ENCODE results near the gene TCIRG1.

TCIRG1 gene

DNA sequence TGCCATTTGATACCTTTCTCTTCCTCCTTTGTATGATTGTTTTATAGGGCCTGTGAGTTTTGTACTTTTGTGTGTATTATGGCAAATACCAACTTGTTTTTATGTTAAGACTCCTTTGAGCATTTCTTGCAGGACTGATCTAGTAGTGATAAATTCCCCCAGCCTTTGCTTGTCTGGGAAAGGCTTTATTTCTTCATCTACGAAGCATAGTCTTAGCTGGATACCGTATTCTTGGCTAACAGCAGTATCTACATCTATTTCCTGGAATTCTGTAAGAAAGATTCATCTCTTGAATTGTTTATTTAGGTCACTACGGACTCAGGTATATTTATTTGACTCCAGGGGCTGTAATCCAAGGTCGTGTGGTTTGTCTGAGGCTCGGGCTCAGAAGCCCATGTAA, 14.3 kb upstream of the TCIRG1 start:
- H3K4me1 ChIP-seq (ENCODE audit: control insufficient read depth, insufficient read depth, low read length), result peaks cover 16% of the 10 kb centered on the region
- no peak overlapping the region for H3K9ac ChIP-seq (ENCODE audit: low read length)
- no peaks in the 10 kb centered on the region for H3K9me3 ChIP-seq (ENCODE audit: control insufficient read depth, insufficient read depth, low read depth, low read length)
- H3K36me3 ChIP-seq (ENCODE audit: control insufficient read depth, insufficient read depth, low read length), result 0 out of 2 replicates have a peak, but pooled peaks cover 3% of the 10 kb centered on the region
- no peak overlapping the region for H3K27ac ChIP-seq (ENCODE audit: low read depth, low read length)
- no peaks in the 10 kb centered on the region for H3K27me3 ChIP-seq (ENCODE audit: control insufficient read depth, insufficient read depth, low read length)
- no peak overlapping the region for H3K4me3 ChIP-seq (ENCODE audit: low read depth, low read length)

DNA sequence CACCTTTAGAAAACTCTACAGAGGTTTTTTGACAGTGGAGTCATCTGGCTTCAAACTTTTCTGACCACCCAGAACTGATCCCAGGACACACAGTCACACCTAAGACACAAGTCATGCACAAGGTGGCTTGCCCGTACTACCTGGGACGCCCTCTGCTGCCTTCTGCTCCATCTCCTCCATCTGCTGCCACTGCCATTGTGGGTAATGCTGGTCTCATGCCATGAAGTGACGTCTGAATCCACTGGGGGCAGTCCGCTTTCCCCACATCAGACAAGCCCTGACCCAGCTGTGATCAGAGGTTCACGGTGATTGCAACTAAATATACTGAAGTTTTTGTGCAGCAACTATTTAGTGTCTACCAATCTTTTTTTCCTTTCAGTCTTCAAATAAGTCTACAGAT, 13.8 kb upstream of the TCIRG1 start:
- peaks cover 20% of the 10 kb centered on the region for H3K4me1 ChIP-seq (ENCODE audit: control insufficient read depth, insufficient read depth, low read length)
- no peak overlapping the region for H3K9ac ChIP-seq (ENCODE audit: low read length)
- H3K27ac ChIP-seq (ENCODE audit: low read depth, low read length), result no peak overlapping the region
- H3K36me3 ChIP-seq (ENCODE audit: control insufficient read depth, insufficient read depth, low read length), result 0 out of 2 replicates have a peak, but pooled peaks cover 3% of the 10 kb centered on the region
- H3K27me3 ChIP-seq (ENCODE audit: control insufficient read depth, insufficient read depth, low read length), result no peaks in the 10 kb centered on the region
- H3K4me3 ChIP-seq (ENCODE audit: low read depth, low read length), result no peak overlapping the region
- H3K9me3 ChIP-seq (ENCODE audit: control insufficient read depth, insufficient read depth, low read depth, low read length), result no peaks in the 10 kb centered on the region

DNA sequence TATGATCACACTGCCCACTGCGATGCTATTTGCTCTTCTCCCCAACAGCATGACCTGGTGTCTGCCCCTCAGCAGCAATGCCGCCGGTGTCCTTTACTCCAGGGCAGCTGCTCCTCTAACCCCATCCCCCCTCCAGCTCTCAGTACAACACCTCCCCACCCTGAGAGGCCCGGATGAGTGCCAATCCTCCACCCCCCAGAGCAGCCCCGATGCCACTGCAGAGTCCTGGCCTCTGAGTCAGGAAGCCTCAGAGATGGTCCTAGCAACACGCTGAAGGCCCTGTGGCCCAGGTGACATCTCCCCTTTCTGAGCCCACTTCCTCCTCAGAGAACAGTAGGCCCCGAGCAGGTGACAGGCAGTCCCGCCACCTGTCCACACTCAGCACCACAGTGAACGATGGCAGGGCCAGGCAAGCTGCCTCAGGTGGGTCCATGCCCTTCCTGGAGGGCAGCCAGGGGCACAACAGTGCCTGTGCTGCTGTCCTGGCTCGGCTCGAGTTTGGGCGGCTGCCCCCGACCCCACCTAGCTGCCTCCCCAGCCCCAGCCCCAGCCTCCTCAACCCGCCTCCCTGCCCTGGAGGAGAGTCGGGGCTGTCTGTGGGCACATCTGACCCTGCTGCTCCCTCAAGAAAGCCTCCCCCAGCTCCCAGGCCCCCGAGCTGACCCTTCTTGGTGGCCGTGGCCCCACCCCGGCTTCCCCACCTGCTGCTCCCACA, 12.3 kb upstream of the TCIRG1 start:
- Histone ChIP-seq H3K9ac (ENCODE audit: low read length) (no peak overlapping the region), H3K4me1 (ENCODE audit: control insufficient read depth, insufficient read depth, low read length) (peaks cover 13% of the 10 kb centered on the region; the same call in 1 of the 2 replicates), H3K27me3 (ENCODE audit: control insufficient read depth, insufficient read depth, low read length) (no peaks in the 10 kb centered on the region), H3K4me3 (ENCODE audit: low read depth, low read length) (no peak overlapping the region), H3K36me3 (ENCODE audit: control insufficient read depth, insufficient read depth, low read length) (0 out of 2 replicates have a peak, but pooled peaks cover 3% of the 10 kb centered on the region), H3K27ac (ENCODE audit: low read depth, low read length) (no peak overlapping the region), H3K9me3 (ENCODE audit: control insufficient read depth, insufficient read depth, low read depth, low read length) (no peaks in the 10 kb centered on the region)

DNA sequence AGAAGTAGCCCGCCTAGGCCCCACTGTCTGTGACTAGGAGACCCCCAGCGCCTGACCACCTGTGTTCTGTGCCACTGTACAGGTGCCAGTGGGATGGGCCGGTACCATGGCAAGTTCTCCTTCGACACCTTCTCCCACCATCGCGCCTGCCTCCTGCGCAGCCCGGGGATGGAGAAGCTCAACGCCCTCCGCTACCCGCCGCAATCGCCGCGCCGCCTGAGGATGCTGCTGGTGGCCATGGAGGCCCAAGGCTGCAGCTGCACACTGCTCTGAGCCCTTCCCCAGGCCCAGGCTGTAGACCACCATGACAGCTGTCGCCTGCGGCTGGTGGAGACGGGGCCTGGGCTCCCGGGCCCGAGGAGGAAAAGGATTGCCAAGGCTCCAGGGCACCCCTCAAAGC, 11.2 kb upstream of the TCIRG1 start:
- Histone ChIP-seq H3K4me1 (ENCODE audit: control insufficient read depth, insufficient read depth, low read length) (peaks cover 13% of the 10 kb centered on the region; the same call in 1 of the 2 replicates), H3K36me3 (ENCODE audit: control insufficient read depth, insufficient read depth, low read length) (peaks cover 12% of the 10 kb centered on the region), H3K9me3 (ENCODE audit: control insufficient read depth, insufficient read depth, low read depth, low read length) (no peaks in the 10 kb centered on the region), H3K4me3 (ENCODE audit: low read depth, low read length) (no peak overlapping the region), H3K27me3 (ENCODE audit: control insufficient read depth, insufficient read depth, low read length) (no peaks in the 10 kb centered on the region), H3K27ac (ENCODE audit: low read depth, low read length) (no peak overlapping the region), H3K9ac (ENCODE audit: low read length) (peak overlapping the region; percentile 33)

DNA sequence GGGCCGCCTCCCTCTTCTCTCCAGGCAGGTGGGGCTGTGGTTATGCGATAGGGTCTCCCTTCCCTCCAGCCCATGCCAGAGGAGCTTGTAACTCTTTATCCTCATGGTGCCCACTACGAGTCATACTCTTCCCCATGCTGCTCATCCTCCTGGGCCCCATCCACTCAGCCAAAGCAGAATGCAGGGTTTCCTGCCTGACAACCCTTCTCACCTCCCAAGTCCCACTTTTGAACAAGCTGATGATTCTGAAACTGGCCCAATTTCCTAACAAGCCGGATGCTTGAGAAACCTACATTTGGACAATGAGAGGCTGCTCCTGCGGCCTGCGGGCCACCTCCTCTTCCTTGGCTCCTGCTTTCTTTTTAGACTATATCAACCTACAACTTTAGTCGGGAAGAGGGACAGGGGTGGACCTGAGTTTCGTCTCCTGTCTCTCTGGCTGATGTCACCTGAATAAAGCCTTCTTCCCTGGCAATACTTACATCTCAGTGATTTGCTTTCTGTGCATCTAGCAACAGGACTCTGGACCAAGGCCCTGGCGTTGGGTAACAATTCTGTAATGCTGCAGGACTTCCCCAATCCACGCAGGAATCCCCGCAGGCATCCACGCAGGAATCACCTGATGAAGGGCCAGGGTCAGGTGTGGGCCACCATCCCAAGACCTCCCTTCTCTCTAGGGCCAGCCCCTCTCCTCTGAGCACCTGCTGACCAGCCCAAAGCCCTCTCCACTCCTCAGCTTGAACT, 9.9 kb upstream of the TCIRG1 start:
- Histone ChIP-seq H3K36me3 (ENCODE audit: control insufficient read depth, insufficient read depth, low read length) (peaks cover 25% of the 10 kb centered on the region), H3K27ac (ENCODE audit: low read depth, low read length) (no peak overlapping the region), H3K27me3 (ENCODE audit: control insufficient read depth, insufficient read depth, low read length) (no peaks in the 10 kb centered on the region), H3K4me3 (ENCODE audit: low read depth, low read length) (peak overlapping the region; percentile 95), H3K9ac (ENCODE audit: low read length) (no peak overlapping the region), H3K4me1 (ENCODE audit: control insufficient read depth, insufficient read depth, low read length) (peaks cover 13% of the 10 kb centered on the region; the same call in 1 of the 2 replicates), H3K9me3 (ENCODE audit: control insufficient read depth, insufficient read depth, low read depth, low read length) (no peaks in the 10 kb centered on the region)

DNA sequence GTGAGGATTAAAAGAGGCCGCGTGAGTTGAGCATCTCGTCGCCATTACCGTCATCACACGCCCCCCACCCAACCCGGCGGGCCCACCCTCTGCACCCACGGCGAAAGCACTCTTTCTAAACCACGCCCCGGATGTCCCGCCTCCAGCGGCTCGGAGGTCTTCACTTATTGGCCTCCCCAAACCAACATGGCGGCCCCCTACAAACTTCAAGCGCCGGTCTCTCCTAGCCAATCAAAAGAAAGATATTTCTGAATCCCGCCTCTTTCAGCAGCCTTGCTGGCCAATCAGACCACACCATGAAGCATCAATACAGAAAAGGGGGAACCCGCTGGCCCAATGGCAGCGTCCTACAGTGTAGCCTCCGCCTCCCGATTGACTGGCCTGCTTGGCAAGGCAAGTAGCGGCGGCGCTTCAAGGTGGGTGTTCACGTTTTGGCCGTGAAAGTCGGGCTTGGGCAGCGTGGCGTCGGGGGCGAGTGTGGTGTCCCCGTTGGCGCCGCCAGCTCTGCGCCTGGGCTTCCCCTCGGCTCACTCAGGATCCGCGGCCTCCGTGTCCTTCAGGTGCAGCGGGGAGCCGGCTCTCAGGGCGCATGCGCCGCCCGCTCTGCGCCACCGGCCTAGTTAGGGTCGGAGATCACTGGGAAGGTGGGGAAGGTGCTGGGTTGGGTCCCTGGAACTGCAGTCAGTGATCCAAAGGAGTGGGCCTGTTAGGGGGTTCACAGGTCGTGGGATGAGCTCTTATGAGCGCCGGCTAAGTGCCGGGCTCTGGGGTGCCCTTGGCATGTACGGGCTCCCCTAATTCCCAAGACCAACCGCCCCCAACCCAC, 8.3 kb upstream of the TCIRG1 start, which contains the start of gene NDUFS8:
NDUFS8 (plus strand) TSS at position 364 of the 826 bp plus-strand sequence. CDS start 1,471 bp downstream, outside the sequence.
- Histone ChIP-seq H3K9me3 (ENCODE audit: control insufficient read depth, insufficient read depth, low read depth, low read length) (no peaks in the 10 kb centered on the region), H3K4me3 (ENCODE audit: low read depth, low read length) (peak within 1 kb of the TSS; percentile 95), H3K27ac (ENCODE audit: low read depth, low read length) (peak within 1 kb of the TSS; percentile 64), H3K9ac (ENCODE audit: low read length) (peak within 1 kb of the TSS; percentile 94), H3K36me3 (ENCODE audit: control insufficient read depth, insufficient read depth, low read length) (peaks cover 34% of the 10 kb centered on the region), H3K4me1 (ENCODE audit: control insufficient read depth, insufficient read depth, low read length) (peaks cover 13% of the 10 kb centered on the region; the same call in 1 of the 2 replicates), H3K27me3 (ENCODE audit: control insufficient read depth, insufficient read depth, low read length) (no peaks in the 10 kb centered on the region)

DNA sequence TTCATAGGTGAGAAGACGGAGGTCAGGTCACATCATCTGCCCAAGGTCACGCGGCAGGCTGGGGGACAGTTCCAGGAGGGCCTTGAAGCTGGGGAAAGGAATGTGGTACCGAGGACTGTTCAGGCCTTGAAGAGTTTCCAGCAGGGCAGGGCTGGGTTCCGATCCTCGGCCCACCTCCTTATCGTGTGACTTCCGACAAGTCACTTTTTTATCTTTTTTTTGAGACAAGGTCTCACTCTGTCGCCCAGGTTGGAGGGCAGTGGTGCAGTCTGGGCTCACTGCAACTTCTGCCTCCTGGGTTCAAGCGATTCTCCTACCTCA, 7.7 kb upstream of the TCIRG1 start:
- H3K4me1 ChIP-seq (ENCODE audit: control insufficient read depth, insufficient read depth, low read length), result peaks cover 13% of the 10 kb centered on the region; the same call in 1 of the 2 replicates
- peak overlapping the region; percentile 64 for H3K27ac ChIP-seq (ENCODE audit: low read depth, low read length)
- peaks cover 33% of the 10 kb centered on the region for H3K36me3 ChIP-seq (ENCODE audit: control insufficient read depth, insufficient read depth, low read length)
- H3K4me3 ChIP-seq (ENCODE audit: low read depth, low read length), result peak overlapping the region; percentile 95
- H3K9ac ChIP-seq (ENCODE audit: low read length), result peak overlapping the region; percentile 94
- no peaks in the 10 kb centered on the region for H3K27me3 ChIP-seq (ENCODE audit: control insufficient read depth, insufficient read depth, low read length)
- no peaks in the 10 kb centered on the region for H3K9me3 ChIP-seq (ENCODE audit: control insufficient read depth, insufficient read depth, low read depth, low read length)

DNA sequence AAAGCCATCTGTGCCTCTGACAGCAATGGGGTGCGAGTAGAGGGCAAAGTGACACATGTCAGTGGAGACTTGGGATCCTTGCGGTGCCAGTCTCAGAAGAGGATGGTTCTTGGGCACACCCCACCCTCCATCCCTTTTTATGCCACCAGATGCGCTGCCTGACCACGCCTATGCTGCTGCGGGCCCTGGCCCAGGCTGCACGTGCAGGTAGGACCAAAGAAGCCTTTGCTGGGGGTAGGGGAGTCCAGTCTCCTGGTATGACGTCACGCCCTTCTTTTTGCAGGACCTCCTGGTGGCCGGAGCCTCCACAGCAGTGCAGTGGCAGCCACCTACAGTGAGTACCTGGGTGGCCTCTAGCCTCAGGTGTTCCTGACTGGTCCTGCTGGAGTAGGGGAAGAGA, 6.8 kb upstream of the TCIRG1 start:
- Histone ChIP-seq H3K27me3 (ENCODE audit: control insufficient read depth, insufficient read depth, low read length) (no peaks in the 10 kb centered on the region), H3K4me1 (ENCODE audit: control insufficient read depth, insufficient read depth, low read length) (peaks cover 13% of the 10 kb centered on the region; the same call in 1 of the 2 replicates), H3K9ac (ENCODE audit: low read length) (no peak overlapping the region), H3K27ac (ENCODE audit: low read depth, low read length) (no peak overlapping the region), H3K9me3 (ENCODE audit: control insufficient read depth, insufficient read depth, low read depth, low read length) (no peaks in the 10 kb centered on the region), H3K4me3 (ENCODE audit: low read depth, low read length) (0 out of 2 replicates have a peak overlapping the region, but pooled peaks have one; percentile 95), H3K36me3 (ENCODE audit: control insufficient read depth, insufficient read depth, low read length) (peaks cover 38% of the 10 kb centered on the region)

DNA sequence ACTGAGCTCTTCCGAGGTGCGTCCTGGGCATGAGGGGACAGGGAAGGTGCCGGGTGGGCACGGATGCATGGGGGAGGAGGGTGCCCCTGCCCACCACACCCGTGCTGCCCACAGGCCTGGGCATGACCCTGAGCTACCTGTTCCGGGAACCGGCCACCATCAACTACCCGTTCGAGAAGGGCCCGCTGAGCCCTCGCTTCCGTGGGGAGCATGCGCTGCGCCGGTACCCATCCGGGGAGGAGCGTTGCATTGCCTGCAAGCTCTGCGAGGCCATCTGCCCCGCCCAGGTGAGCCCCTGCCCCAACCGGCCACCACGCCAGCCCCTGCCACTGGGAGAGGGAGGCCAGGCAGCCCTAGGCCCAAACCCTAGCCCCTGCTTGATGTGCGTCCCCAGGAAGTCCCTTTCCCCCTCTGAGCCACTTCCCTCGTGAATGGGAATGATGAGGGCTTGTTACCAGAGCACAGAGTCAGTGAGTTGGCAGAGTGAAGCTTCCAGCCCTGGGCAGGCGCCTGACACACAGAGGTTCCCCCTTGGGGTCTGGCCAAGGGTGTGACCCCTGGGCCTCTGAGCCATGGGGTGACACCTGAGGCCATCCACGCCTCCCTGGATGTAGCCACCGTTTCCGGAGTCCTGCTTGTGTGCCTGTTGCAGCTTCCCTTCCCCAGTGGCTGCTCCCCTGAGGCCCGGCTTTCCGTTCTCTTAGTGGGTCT, 5.7 kb upstream of the TCIRG1 start:
- Histone ChIP-seq H3K27me3 (ENCODE audit: control insufficient read depth, insufficient read depth, low read length) (no peaks in the 10 kb centered on the region), H3K9ac (ENCODE audit: low read length) (no peak overlapping the region), H3K4me3 (ENCODE audit: low read depth, low read length) (no peak overlapping the region), H3K9me3 (ENCODE audit: control insufficient read depth, insufficient read depth, low read depth, low read length) (no peaks in the 10 kb centered on the region), H3K36me3 (ENCODE audit: control insufficient read depth, insufficient read depth, low read length) (peaks cover 38% of the 10 kb centered on the region), H3K27ac (ENCODE audit: low read depth, low read length) (no peak overlapping the region), H3K4me1 (ENCODE audit: control insufficient read depth, insufficient read depth, low read length) (peaks cover 15% of the 10 kb centered on the region)

DNA sequence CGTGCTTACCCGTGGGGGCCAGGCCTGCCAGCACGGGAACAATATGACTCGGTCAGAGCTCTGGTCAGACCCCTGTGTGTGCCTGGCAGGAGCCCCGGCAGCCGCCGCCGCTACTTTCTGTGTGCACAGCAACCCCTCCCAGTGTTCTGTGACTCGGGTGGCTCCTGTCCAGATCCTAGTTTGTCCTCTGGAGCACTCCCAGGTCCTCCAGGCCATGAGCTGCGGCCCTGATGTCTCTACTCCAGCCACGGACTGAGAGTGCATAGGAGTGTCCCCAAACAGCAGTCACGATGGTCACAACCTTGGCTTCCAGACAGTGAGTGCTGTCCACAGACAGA, 5.1 kb upstream of the TCIRG1 start:
- Histone ChIP-seq H3K4me3 (ENCODE audit: low read depth, low read length) (no peak overlapping the region), H3K36me3 (ENCODE audit: control insufficient read depth, insufficient read depth, low read length) (peaks cover 38% of the 10 kb centered on the region), H3K4me1 (ENCODE audit: control insufficient read depth, insufficient read depth, low read length) (peaks cover 19% of the 10 kb centered on the region), H3K27ac (ENCODE audit: low read depth, low read length) (no peak overlapping the region), H3K9me3 (ENCODE audit: control insufficient read depth, insufficient read depth, low read depth, low read length) (no peaks in the 10 kb centered on the region), H3K9ac (ENCODE audit: low read length) (no peak overlapping the region), H3K27me3 (ENCODE audit: control insufficient read depth, insufficient read depth, low read length) (no peaks in the 10 kb centered on the region)
